HEK293T (cell line): ENCODE data around the gene DVL2.

ENCODE experiments used
- CTCF ChIA-PET: fragments of 350-600 bp; formaldehyde crosslinking; extraction: SDS; loops from one replicate; lab custom pipeline; 2021; ENCODE audit warnings: antibody characterized with exemption, inconsistent platforms; lab: Yijun Ruan, JAX
- POLR2A ChIA-PET: fragments of 350-600 bp; formaldehyde crosslinking; extraction: SDS; loops from one replicate; lab custom pipeline; 2020; ENCODE audit warnings: antibody characterized with exemption, inconsistent platforms; lab: Yijun Ruan, JAX
- DNase-seq: peaks from one replicate; pipeline ENCODE4 v3.0.0; 2012; ENCODE audit warnings: mixed read lengths; ENCODE audit errors: extremely low spot score
- ARNT ChIP-seq: fragments of 450-650 bp; IDR thresholded peaks from 2 replicates; pipeline ENCODE4 v1.6.1; 2017; ENCODE audit warnings: mild to moderate bottlenecking
- CTBP1 ChIP-seq: fragments of 450-650 bp; IDR thresholded peaks from 2 replicates; pipeline ENCODE4 v1.6.1; 2016; ENCODE audit warnings: borderline replicate concordance
- ELF4 ChIP-seq: fragments of 450-650 bp; IDR thresholded peaks from 2 replicates; pipeline ENCODE4 v1.6.1; 2017; ENCODE audit warnings: antibody characterized with exemption
- FOXA1 ChIP-seq: fragments of 450-650 bp; IDR thresholded peaks from 2 replicates; pipeline ENCODE4 v1.6.1; 2016; ENCODE audit warnings: mild to moderate bottlenecking
- FOXK2 ChIP-seq: fragments of 450-650 bp; IDR thresholded peaks from 2 replicates; pipeline ENCODE4 v1.6.1; 2016; ENCODE audit warnings: mild to moderate bottlenecking
- FOXM1 ChIP-seq: fragments of 450-650 bp; IDR thresholded peaks from 2 replicates; pipeline ENCODE4 v1.6.1; 2017; ENCODE audit warnings: mild to moderate bottlenecking, borderline replicate concordance
- HDGF ChIP-seq: fragments of 450-650 bp; IDR thresholded peaks from 2 replicates; pipeline ENCODE4 v1.6.1; 2017; ENCODE audit warnings: antibody characterized with exemption, borderline replicate concordance
- L3MBTL2 ChIP-seq: fragments of 450-650 bp; conservative IDR thresholded peaks from 2 replicates; pipeline ENCODE4 v1.6.1; 2016; ENCODE audit warnings: mild to moderate bottlenecking
- LEF1 ChIP-seq: fragments of 450-650 bp; IDR thresholded peaks from 2 replicates; pipeline ENCODE4 v1.6.1; 2017; ENCODE audit warnings: mild to moderate bottlenecking, borderline replicate concordance
- NFRKB ChIP-seq: fragments of 450-650 bp; IDR thresholded peaks from 2 replicates; pipeline ENCODE4 v1.6.1; 2016; ENCODE audit warnings: mild to moderate bottlenecking, moderate library complexity
- PKNOX1 ChIP-seq: fragments of 450-650 bp; IDR thresholded peaks from 2 replicates; pipeline ENCODE4 v1.6.1; 2016
- SP1 ChIP-seq: fragments of 450-650 bp; IDR thresholded peaks from 2 replicates; pipeline ENCODE4 v1.6.1; 2017
- SUZ12 ChIP-seq: fragments of 450-650 bp; IDR thresholded peaks from 2 replicates; pipeline ENCODE4 v1.6.1; 2016; ENCODE audit warnings: mild to moderate bottlenecking
- TARDBP ChIP-seq: fragments of 450-650 bp; IDR thresholded peaks from 2 replicates; pipeline ENCODE4 v1.6.1; 2016
- ZNF384 ChIP-seq: fragments of 450-650 bp; IDR thresholded peaks from 2 replicates; pipeline ENCODE4 v1.6.1; 2016

DVL2 gene

GRCh38 chr17:7221278-7222092 lies 12.8 kb downstream of the DVL2 start:
- ChIA-PET CTCF (interaction anchor here (0.9 to 1.4 kb wide), 2 partner anchors 15 to 21 kb away, joined by 4 read pairs; partner anchors contain the start of gene GABARAP), POLR2A (interaction anchor here (0.7 to 9.3 kb wide), 16 partner anchors 10 to 175 kb away, joined by 3 to 166 read pairs (median 3); partner anchors contain the start of genes CTDNEP1, DVL2, ELP5 and GABARAP)
- DNase-seq: no peak
- TF ChIP-seq FOXA1 (no peak), L3MBTL2 (no peak), LEF1 (no peak), PKNOX1 (no peak), ZNF384 (no peak), HDGF (no peak)

GRCh38 chr17:7220593-7221277 lies 13.6 kb downstream of the DVL2 start:
- no peak for TF ChIP-seq SUZ12
- ChIA-PET POLR2A (interaction anchor here (0.7 to 9.3 kb wide), 18 partner anchors 8 to 175 kb away, joined by 3 to 166 read pairs (median 4); partner anchors contain the start of genes CTDNEP1, DVL2, ELP5 and GABARAP), CTCF (interaction anchor here (0.9 to 1.4 kb wide), 2 partner anchors 16 to 22 kb away, joined by 4 read pairs; partner anchors contain the start of gene GABARAP)
- DNase-seq: peak; percentile 48

- CTCF ChIA-PET: interaction anchor here (0.6 to 1.4 kb wide), 2 partner anchors 17 to 29 kb away, joined by 3 to 4 read pairs; no protein-coding TSS in a partner anchor
Observed at GRCh38 chr17:7219812-7220592, 14.3 kb downstream of the DVL2 start, which contains the start of the genes ACADVL and DLG4. TSS of gene ACADVL (plus strand) at chr17:7219938. CDS start at chr17:7219985, 47 bp downstream. TSS of gene DLG4 (minus strand) at chr17:7219836.

GRCh38 chr17:7219229-7219811 lies 15.0 kb downstream of the DVL2 start:
- ChIA-PET POLR2A (interaction anchor here (0.6 to 9.3 kb wide), 16 partner anchors 10 to 184 kb away, joined by 3 to 166 read pairs (median 4); partner anchors contain the start of genes DVL2, GABARAP, NEURL4 and PHF23), CTCF (interaction anchor here (0.6 kb wide), 2 partner anchors 28 to 60 kb away, joined by 3 read pairs; no protein-coding TSS in a partner anchor)
- TF ChIP-seq ELF4 (no peak), SUZ12 (no peak), ZNF384 (no peak), L3MBTL2 (no peak), SP1 (no peak), NFRKB (no peak), TARDBP (no peak), HDGF (no peak), ARNT (no peak), LEF1 (no peak), FOXK2 (no peak), PKNOX1 (no peak)
- DNase-seq: no peak

More at GRCh38 chr17:7219812-7220592, 14.3 kb downstream of the DVL2 start, which contains the start of the genes ACADVL and DLG4:
- TF ChIP-seq SUZ12: no peak
- TF ChIP-seq LEF1: no peak
- TF ChIP-seq CTBP1: no peak
- no peak for TF ChIP-seq FOXM1
- TF ChIP-seq PKNOX1: no peak
- TF ChIP-seq SP1: no peak
- TF ChIP-seq NFRKB: no peak
- DNase-seq: peak; percentile 71
- POLR2A ChIA-PET: interaction anchor here (0.6 to 9.3 kb wide), 27 partner anchors 9 to 185 kb away, joined by 3 to 166 read pairs (median 4); partner anchors contain the start of genes DVL2, GABARAP, NEURL4 and PHF23

- CTCF ChIA-PET: interaction anchor here (0.6 kb wide), 1 partner anchor 61 kb away, joined by 3 read pairs; no protein-coding TSS in a partner anchor
- TF ChIP-seq SUZ12 (no peak), FOXM1 (no peak)
- no peak for DNase-seq
- POLR2A ChIA-PET: interaction anchor here (0.6 to 9.3 kb wide), 7 partner anchors 14 to 111 kb away, joined by 3 to 166 read pairs (median 4); partner anchors contain the start of genes DVL2, GABARAP, NEURL4 and PHF23
Observed at GRCh38 chr17:7218758-7219157, 15.6 kb downstream of the DVL2 start.
